Adipose tissue (tissue), 3 donors: ENCODE data around the gene CADPS. TPM values are rescaled to one million over a fixed set of nuclear protein-coding genes. Genes with fewer than 3 reads are reported as not detected.

Experiments used
- H3K27ac ChIP-seq: one replicate; pipeline ENCODE4 v1.5.1; 2013; ENCODE audit warnings: low read depth, low read length
- WGBS, 3 donors: extraction: QIAGEN DNeasy Blood & Tissue Kit; methylation state at CpG; one replicate each; pipeline ENCODE4 v1.1.7; 2013; 5-methylcytosine and 5-hydroxymethylcytosine counted together
- polyA plus RNA-seq, 3 donors: library from polyadenylated mRNA; stranded (reverse); fragments of 200-250 nt; gene quantifications; one replicate each; pipeline ENCODE4 v1.2.3, GENCODE V29; 2013
- donor health status: healthy with polysubstance abuse.
- donor health status: Bipolar disorder and iron deficiency.
- donor health status: healthy.

CADPS gene
- polyA plus RNA-seq, 3 donors = 0.04 to 10.5 TPM; not detected in 1

GRCh38 chr3:62403765-62404164 lies 471.5 kb downstream of the CADPS start:
- H3K27ac ChIP-seq = no peak overlapping the region
- 82 to 89% (median 84%) methylated on average over 3 of the region's 3 CpGs for whole genome bisulfite sequencing, 3 donors

- WGBS, 3 donors = 15 to 61% (median 42%) methylated on average over 5 of the region's 5 CpGs
Measured at GRCh38 chr3:62392626-62393292, 482.5 kb downstream of the CADPS start.

GRCh38 chr3:62387251-62387650 lies 488.0 kb downstream of the CADPS start:
- no peak overlapping the region for H3K27ac ChIP-seq
- 81 to 83% (median 82%) methylated on average over 3 of the region's 3 CpGs for WGBS, 3 donors

More at GRCh38 chr3:62392626-62393292, 482.5 kb downstream of the CADPS start:
- H3K27ac ChIP-seq = no peak overlapping the region

- H3K27ac ChIP-seq = no peak overlapping the region
- 2 to 6% (median 3%) methylated on average over 21 of the region's 21 CpGs for WGBS, 3 donors
Measured at GRCh38 chr3:62379321-62379798, 495.9 kb downstream of the CADPS start.

- WGBS, 3 donors = 5 to 7% (median 6%) methylated on average over 14 of the region's 14 CpGs
- H3K27ac ChIP-seq = no peak overlapping the region
Measured at GRCh38 chr3:62378921-62379320, 496.3 kb downstream of the CADPS start.

GRCh38 chr3:62378311-62378789 lies 496.9 kb downstream of the CADPS start:
- WGBS, 3 donors = 5 to 6% (median 5%) methylated on average over 29 of the region's 29 CpGs
- no peak overlapping the region for H3K27ac ChIP-seq

- no peak overlapping the region for H3K27ac ChIP-seq
- 18 to 19% (median 18%) methylated on average over 63 to 65 of the region's 65 CpGs for WGBS, 3 donors
Measured at GRCh38 chr3:62376906-62377877, 498.0 kb downstream of the CADPS start.

- no peak overlapping the region for H3K27ac ChIP-seq
- 40 to 60% (median 50%) methylated on average over 3 of the region's 3 CpGs for WGBS, 3 donors
Measured at GRCh38 chr3:62376454-62376720, 498.8 kb downstream of the CADPS start.

GRCh38 chr3:62375655-62376453 lies 499.4 kb downstream of the CADPS start:
- WGBS, 3 donors = 21 to 26% (median 21%) methylated on average over 14 of the region's 14 CpGs
- H3K27ac ChIP-seq = no peak overlapping the region

GRCh38 chr3:62374341-62375218 lies 500.6 kb downstream of the CADPS start:
- WGBS, 3 donors = 3 to 5% (median 4%) methylated on average over 30 of the region's 30 CpGs

GRCh38 chr3:62373714-62374333 lies 501.4 kb downstream of the CADPS start:
- 3 to 4% (median 3%) methylated on average over 47 of the region's 47 CpGs for WGBS, 3 donors
- H3K27ac ChIP-seq = no peak overlapping the region

More at GRCh38 chr3:62374341-62375218, 500.6 kb downstream of the CADPS start:
- H3K27ac ChIP-seq = no peak overlapping the region

- no peak within 1 kb of the TSS for H3K27ac ChIP-seq
- WGBS, 3 donors = 1 to 3% (median 2%) methylated on average over 28 of the region's 28 CpGs
Measured at GRCh38 chr3:62373215-62373614, 502.0 kb downstream of the CADPS start, which contains the start of gene FEZF2. TSS of gene FEZF2 (minus strand) at chr3:62373550. CDS start at chr3:62372868, 682 bp downstream.

- no peak overlapping the region for H3K27ac ChIP-seq
- WGBS, 3 donors = 2 to 5% (median 3%) methylated on average over 30 of the region's 30 CpGs
Measured at GRCh38 chr3:62372621-62373041, 502.6 kb downstream of the CADPS start.

- WGBS, 3 donors = 2 to 4% (median 3%) methylated on average over 65 to 66 of the region's 66 CpGs
- no peak overlapping the region for H3K27ac ChIP-seq
Measured at GRCh38 chr3:62371720-62372591, 503.3 kb downstream of the CADPS start.

GRCh38 chr3:62370858-62371719 lies 504.1 kb downstream of the CADPS start:
- H3K27ac ChIP-seq = no peak overlapping the region
- 5 to 8% (median 7%) methylated on average over 49 of the region's 49 CpGs for WGBS, 3 donors
